HCT116 (cell line): ENCODE measurements around the gene SLC29A1. TPM values are rescaled to one million over a fixed set of nuclear protein-coding genes. Genes with fewer than 3 reads are reported as not detected.

Experiments
- ATAC-seq: fragments of 200-7000 bp; cut with Tn5 transposase; 2 replicates; pipeline ENCODE4 v1.9.1; 2020; ENCODE audit warnings: mild to moderate bottlenecking, moderate library complexity
- BruUV-seq: library from RNA; stranded (reverse); fragments of 400-500 nt; replicated peaks from 2 replicates; lab custom pipeline; 2021; lab: Mats Ljungman, UMichigan
- CTCF ChIA-PET: fragments of 300-600 bp; sonication (Branson Sonifier 250); formaldehyde crosslinking; loops from one replicate; lab custom pipeline; 2021; ENCODE audit warnings: antibody characterized with exemption; lab: Charles Lee
- POLR2A ChIA-PET: fragments of 300-600, 350-600 bp; sonication (Branson Sonifier 250); formaldehyde crosslinking; loops from one replicate; lab custom pipeline; 2021; ENCODE audit warnings: antibody characterized with exemption; lab: Charles Lee
- RAD21 ChIA-PET, 2 experiments: fragments of 300-600 bp; sonication (Branson Sonifier 250); formaldehyde crosslinking; loops; one replicate each; lab custom pipeline; 2023; ENCODE audit warnings: low total read pairs in 2 of 2; ENCODE audit not compliant: uncharacterized antibody in 2 of 2, unreplicated experiment in 2 of 2, low non-redundant PET in 1 of 2; lab: Charles Lee
- DNase-seq: peaks from one replicate; pipeline ENCODE4 v3.0.0-alpha.2; 2010; ENCODE audit warnings: low read depth, low spot score
- H2AFZ ChIP-seq: fragments of 200-600 bp; shearing (Covaris generic), sonication (generic); 2 replicates; pipeline ENCODE4 v1.6.1; 2017; ENCODE audit warnings: low read depth, mixed run types, mixed read lengths, antibody characterized with exemption, low read length; ENCODE audit not compliant: poor library complexity, severe bottlenecking
- H3K27ac ChIP-seq: 2 replicates; pipeline ENCODE4 v1.5.1; 2012; ENCODE audit warnings: low read depth, low read length
- H3K27me3 ChIP-seq: fragments of 200-600 bp; sonication (generic); 2 replicates; pipeline ENCODE4 v1.6.1; 2016; ENCODE audit warnings: mixed run types, low read length, mixed read lengths; ENCODE audit not compliant: insufficient read depth
- H3K36me3 ChIP-seq, 2 experiments: fragments of 200-500 bp in 1 of 2; fragments of 200-600 bp in 1 of 2; sonication (Bioruptor generic) in 1 of 2; sonication (generic) in 1 of 2; 2 replicates each; pipeline versions ENCODE4 v1.5.1 to v1.6.1; 2014 to 2016; ENCODE audit warnings: low read length in 2 of 2, inconsistent platforms in 1 of 2, mixed read lengths in 1 of 2, mixed run types in 1 of 2; ENCODE audit not compliant: insufficient read depth in 2 of 2, control insufficient read depth in 1 of 2
- H3K4me1 ChIP-seq, 2 experiments: fragments of 200-600 bp in 1 of 2; sonication (generic) in 1 of 2; 2 replicates each; pipeline versions ENCODE4 v1.5.1 to v1.6.1; 2012 to 2017; ENCODE audit warnings: low read length in 2 of 2, inconsistent platforms in 1 of 2, mild to moderate bottlenecking in 1 of 2, mixed read lengths in 1 of 2, mixed run types in 1 of 2, moderate library complexity in 1 of 2; ENCODE audit not compliant: insufficient read depth in 2 of 2, control insufficient read depth in 1 of 2
- H3K4me2 ChIP-seq: fragments of 200-600 bp; sonication (generic); 2 replicates; pipeline ENCODE4 v1.6.1; 2017; ENCODE audit warnings: mixed run types, low read length, mixed read lengths
- H3K4me3 ChIP-seq, 2 experiments: fragments of 200-600 bp in 1 of 2; sonication (generic) in 1 of 2; replicated peaks in 1 of 2; 2 replicates each; pipeline ENCODE4 v1.5.1; 2011 to 2016; ENCODE audit warnings: low read length in 2 of 2, control low read depth in 1 of 2, low read depth in 1 of 2, mild to moderate bottlenecking in 1 of 2, mixed read lengths in 1 of 2, mixed run types in 1 of 2
- H3K79me2 ChIP-seq: fragments of 200-600 bp; sonication (generic); 2 replicates; pipeline ENCODE4 v1.6.1; 2017; ENCODE audit warnings: mild to moderate bottlenecking, mixed run types, low read length, moderate library complexity, mixed read lengths; ENCODE audit not compliant: insufficient read depth
- H3K9ac ChIP-seq: fragments of 200-600 bp; sonication (generic); 2 replicates; pipeline ENCODE4 v1.6.1; 2016; ENCODE audit warnings: low read length, mixed read lengths
- H3K9me2 ChIP-seq: fragments of 200-600 bp; sonication (generic), shearing (Covaris generic); 2 replicates; pipeline ENCODE4 v1.6.1; 2017; ENCODE audit warnings: mixed run types, mild to moderate bottlenecking, moderate library complexity; ENCODE audit not compliant: insufficient read depth
- H3K9me3 ChIP-seq, 2 experiments: fragments of 200-500 bp in 1 of 2; fragments of 200-600 bp in 1 of 2; sonication (Bioruptor generic) in 1 of 2; sonication (generic) in 1 of 2; 2 replicates each; pipeline ENCODE4 v1.6.1; 2014 to 2017; ENCODE audit warnings: low read length in 2 of 2, mixed read lengths in 2 of 2, inconsistent platforms in 1 of 2, low read depth in 1 of 2, mild to moderate bottlenecking in 1 of 2, mixed run types in 1 of 2, moderate library complexity in 1 of 2; ENCODE audit not compliant: control insufficient read depth in 1 of 2, insufficient read depth in 1 of 2
- H4K20me1 ChIP-seq: fragments of 200-600 bp; sonication (generic), shearing (Covaris generic); 2 replicates; pipeline ENCODE4 v1.6.1; 2017; ENCODE audit warnings: mixed run types, mild to moderate bottlenecking, moderate library complexity; ENCODE audit not compliant: insufficient read depth
- RAD21 ChIP-seq: IDR thresholded peaks from 2 replicates; pipeline ENCODE4 v1.6.1; 2012; ENCODE audit warnings: low read depth, mild to moderate bottlenecking
- SP1 ChIP-seq: IDR thresholded peaks from 2 replicates; pipeline ENCODE4 v1.6.1; 2012; ENCODE audit warnings: low read depth
- intact Hi-C: fragments of 100-400 bp; cut with micrococcal nuclease; formaldehyde crosslinking; loops from 2 replicates; pipeline ENCODE4 v1.10.0; 2022
- total RNA-seq: library from RNA; stranded (reverse); gene quantifications from one replicate; pipeline ENCODE4 v1.2.1, GENCODE V29; 2021; ENCODE audit not compliant: unreplicated experiment
- TF ChIP-seq, protein P1 (sequence below), 3 experiments: fragments of 200-600 bp in 1 of 3; sonication (generic) in 1 of 3; IDR thresholded peaks in 2 of 3; conservative IDR thresholded peaks in 1 of 3; 2 replicates each; pipeline ENCODE4 v1.5.1; 2012 to 2017; ENCODE audit warnings: low read depth in 2 of 3, low read length in 2 of 3, antibody characterized with exemption in 1 of 3, borderline replicate concordance in 1 of 3, control low read depth in 1 of 3, mild to moderate bottlenecking in 1 of 3, mixed read lengths in 1 of 3, mixed run types in 1 of 3, moderate library complexity in 1 of 3; ENCODE audit not compliant: insufficient read depth in 1 of 3

SLC29A1 gene
- total RNA-seq, 1 experiment from 2014 or later, result 67.6 TPM

GRCh38 chr6:44268095-44268628 lies 44.8 kb downstream of the SLC29A1 start:
- Histone ChIP-seq H2AFZ (no peak overlapping the region), H3K9ac (no peak overlapping the region), H3K4me2 (no peak overlapping the region), H3K4me3 (no peak overlapping the region), H3K36me3 (no peaks in the 10 kb centered on the region), H3K9me3 (no peaks in the 10 kb centered on the region), H3K27ac (no peak overlapping the region), H3K27me3 (no peaks in the 10 kb centered on the region), H4K20me1 (no peaks in the 10 kb centered on the region)
- RAD21 ChIA-PET, result interaction anchor here (0.6 to 1.0 kb wide), 4 partner anchors 12 to 37 kb away, joined by 3 to 4 read pairs (median 3); no protein-coding TSS in a partner anchor
- no TSS peak for BruUV-seq
- intact Hi-C loops, result loop anchor here (1.0 to 5.0 kb wide), 3 partner anchors 36 to 189 kb away; no protein-coding TSS in a partner anchor
- DNase-seq, result no peak
- peak; percentile 38 for ATAC-seq
- POLR2A ChIA-PET, result interaction anchor here (2.0 kb wide), 1 partner anchor 70 kb away, joined by 6 read pairs; no protein-coding TSS in a partner anchor
- CTCF ChIA-PET, result interaction anchor here (0.7 to 2.9 kb wide), 14 partner anchors 9 to 207 kb away, joined by 3 to 36 read pairs (median 5); partner anchors contain the start of genes AARS2 and SPATS1
- TF ChIP-seq RAD21, result peak; percentile 93
- TF ChIP-seq, protein P1, sequence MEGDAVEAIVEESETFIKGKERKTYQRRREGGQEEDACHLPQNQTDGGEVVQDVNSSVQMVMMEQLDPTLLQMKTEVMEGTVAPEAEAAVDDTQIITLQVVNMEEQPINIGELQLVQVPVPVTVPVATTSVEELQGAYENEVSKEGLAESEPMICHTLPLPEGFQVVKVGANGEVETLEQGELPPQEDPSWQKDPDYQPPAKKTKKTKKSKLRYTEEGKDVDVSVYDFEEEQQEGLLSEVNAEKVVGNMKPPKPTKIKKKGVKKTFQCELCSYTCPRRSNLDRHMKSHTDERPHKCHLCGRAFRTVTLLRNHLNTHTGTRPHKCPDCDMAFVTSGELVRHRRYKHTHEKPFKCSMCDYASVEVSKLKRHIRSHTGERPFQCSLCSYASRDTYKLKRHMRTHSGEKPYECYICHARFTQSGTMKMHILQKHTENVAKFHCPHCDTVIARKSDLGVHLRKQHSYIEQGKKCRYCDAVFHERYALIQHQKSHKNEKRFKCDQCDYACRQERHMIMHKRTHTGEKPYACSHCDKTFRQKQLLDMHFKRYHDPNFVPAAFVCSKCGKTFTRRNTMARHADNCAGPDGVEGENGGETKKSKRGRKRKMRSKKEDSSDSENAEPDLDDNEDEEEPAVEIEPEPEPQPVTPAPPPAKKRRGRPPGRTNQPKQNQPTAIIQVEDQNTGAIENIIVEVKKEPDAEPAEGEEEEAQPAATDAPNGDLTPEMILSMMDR (IDR thresholded peaks at IDR 0.05 in 2 of 3, conservative IDR thresholded peaks at IDR 0.05 in 1 of 3; ENCODE audit: borderline replicate concordance in 1 of 3, insufficient read depth in 1 of 3, low read depth in 2 of 3, low read length in 2 of 3), result peak; percentile 89 to 99 (median 96)
- no peak for TF ChIP-seq SP1
- TF ChIP-seq, all 23 proteins: peak for 2
- peaks cover 16% of the 10 kb centered on the region; the same call in 1 of the 2 replicates for H3K79me2 ChIP-seq
- H3K4me1 ChIP-seq, result peaks cover 7 to 25% of the 10 kb centered on the region in 2 experiments
- no peaks in the 10 kb centered on the region for H3K9me2 ChIP-seq
